ENCODE results near the gene SACS.
"Not testable (repeated sequence)": the region's sequence is repeated elsewhere in the genome, so short reads cannot be mapped to it uniquely, and the experiment has no call there.

The SACS gene

GRCh38 chr13:23401156-23401555, 32.3 kb downstream of the SACS start:
- DNase-seq, result not testable (repeated sequence)

GRCh38 chr13:23399347-23399746, 34.2 kb downstream of the SACS start:
- no peak for DNase-seq

- no peak for DNase-seq
Observed at GRCh38 chr13:23394821-23395220, 38.7 kb downstream of the SACS start.

- DNase-seq, result no peak
Observed at GRCh38 chr13:23392925-23393645, 40.4 kb downstream of the SACS start.

GRCh38 chr13:23392313-23392712, 41.2 kb downstream of the SACS start:
- no peak for DNase-seq

- DNase-seq, result no peak
Observed at GRCh38 chr13:23391752-23392151, 41.8 kb downstream of the SACS start.

GRCh38 chr13:23386533-23386932, 47.0 kb downstream of the SACS start:
- no peak for DNase-seq

- no peak for DNase-seq
Observed at GRCh38 chr13:23385931-23386330, 47.6 kb downstream of the SACS start.

GRCh38 chr13:23384111-23384510, 49.4 kb downstream of the SACS start:
- no peak for DNase-seq

GRCh38 chr13:23383151-23383550, 50.4 kb downstream of the SACS start:
- DNase-seq, result no peak

GRCh38 chr13:23381866-23382265, 51.6 kb downstream of the SACS start:
- DNase-seq, result no peak

GRCh38 chr13:23380534-23380933, 53.0 kb downstream of the SACS start:
- no peak for DNase-seq

- no peak for DNase-seq
Observed at GRCh38 chr13:23377983-23378632, 55.4 kb downstream of the SACS start.

GRCh38 chr13:23377579-23377978, 55.9 kb downstream of the SACS start:
- no peak for DNase-seq

- DNase-seq, result no peak
Observed at GRCh38 chr13:23375001-23375971, 58.2 kb downstream of the SACS start.

GRCh38 chr13:23372264-23372906, 61.1 kb downstream of the SACS start:
- no peak for DNase-seq

GRCh38 chr13:23367907-23368306, 65.6 kb downstream of the SACS start:
- DNase-seq, result no peak

GRCh38 chr13:23365652-23366051, 67.8 kb downstream of the SACS start:
- DNase-seq, result no peak

GRCh38 chr13:23359882-23360281, 73.6 kb downstream of the SACS start:
- DNase-seq, result no peak

GRCh38 chr13:23357349-23357748, 76.2 kb downstream of the SACS start:
- no peak for DNase-seq

- DNase-seq, result no peak
Observed at GRCh38 chr13:23356368-23356767, 77.1 kb downstream of the SACS start.

GRCh38 chr13:23354520-23354919, 79.0 kb downstream of the SACS start:
- no peak for DNase-seq

GRCh38 chr13:23352161-23352560, 81.3 kb downstream of the SACS start:
- DNase-seq, result no peak
